HG03097 (cell line): ENCODE results near the gene RNF150.

ENCODE experiments used
- ATAC-seq: cut with Tn5 transposase; IDR thresholded peaks from one replicate; pipeline ENCODE4 v1.9.1; 2021; ENCODE audit not compliant: unreplicated experiment, low FRiP score

Gene RNF150

DNA sequence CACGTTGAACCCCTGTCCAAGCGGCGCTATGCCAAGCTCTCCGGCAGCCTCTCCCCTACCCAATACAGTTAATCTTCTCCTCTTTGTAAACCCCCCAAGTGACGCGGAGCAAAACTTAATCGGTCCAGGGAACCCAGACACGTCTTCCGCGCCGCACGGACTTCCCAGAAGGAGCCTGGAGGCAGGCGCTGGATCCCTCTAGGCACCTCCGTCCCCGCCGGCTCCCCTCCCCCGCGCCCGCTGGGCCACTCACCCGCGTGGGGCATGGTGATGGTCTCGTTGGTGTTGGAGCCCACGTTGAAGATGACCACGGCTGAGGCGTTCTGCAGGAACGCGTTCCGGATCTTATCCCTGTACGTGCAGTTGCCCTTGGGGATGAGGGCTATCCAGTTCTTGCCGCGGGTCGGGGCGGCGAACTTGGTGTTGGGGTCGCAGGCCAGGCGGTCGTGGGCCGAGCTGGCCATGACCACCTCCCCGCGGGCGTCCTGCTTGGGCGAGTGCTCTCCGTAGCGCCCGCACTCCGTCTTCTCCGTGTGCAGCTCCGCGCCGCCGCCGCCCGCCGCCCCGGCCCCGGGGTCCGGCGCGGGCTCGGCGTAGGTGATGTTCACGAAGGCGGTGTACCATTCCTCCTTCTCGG is 1.1 kb downstream of the RNF150 start:
- ATAC-seq = no peak

DNA sequence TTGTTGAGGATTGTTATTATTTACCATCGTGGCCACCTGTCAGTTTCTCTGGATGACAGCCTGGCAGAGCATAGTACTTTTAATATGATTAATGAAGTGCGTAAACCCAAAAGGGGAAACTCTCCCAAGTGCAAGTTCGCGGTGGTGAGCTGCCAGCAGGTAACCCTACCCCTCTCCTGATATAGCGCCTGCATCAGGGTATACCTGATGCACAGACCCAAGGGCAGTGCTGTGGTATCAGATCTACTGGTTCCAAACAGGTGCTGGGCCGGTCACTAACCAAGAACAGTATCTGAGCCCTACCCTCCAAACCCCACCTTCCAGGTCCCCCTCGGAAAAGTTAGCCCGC is 1.6 kb downstream of the RNF150 start:
- no peak for ATAC-seq

DNA sequence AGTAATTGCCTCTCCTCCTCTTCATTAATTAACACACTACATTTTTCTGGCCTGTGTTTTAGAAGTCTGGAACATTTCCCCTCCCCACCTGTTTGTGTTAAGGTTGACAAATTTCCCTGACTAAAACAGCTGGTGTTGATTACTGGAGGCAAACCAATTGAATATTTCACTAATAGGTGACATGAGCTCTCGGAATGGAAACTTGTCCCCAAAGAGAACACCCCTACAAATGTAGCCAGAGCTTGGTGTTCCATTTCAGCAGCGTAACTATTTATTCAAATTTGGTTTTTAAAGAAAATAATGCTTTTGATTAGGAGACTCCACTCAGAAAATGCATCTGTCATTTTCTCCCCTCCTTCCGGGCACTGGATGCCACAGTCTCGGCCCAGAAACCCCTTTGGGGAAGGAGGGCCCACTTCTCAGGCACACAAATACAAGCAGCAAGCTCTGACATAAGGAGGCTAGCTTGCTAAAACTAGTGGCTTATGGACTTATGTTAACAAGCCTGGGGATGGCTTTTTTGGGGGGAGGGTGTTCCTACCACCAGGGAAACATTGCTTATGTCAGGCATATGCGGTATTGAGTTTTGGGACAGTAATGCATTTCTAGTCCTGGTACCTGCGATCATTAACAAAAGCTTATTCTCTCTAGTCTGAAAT is 2.2 kb downstream of the RNF150 start:
- ATAC-seq = no peak

DNA sequence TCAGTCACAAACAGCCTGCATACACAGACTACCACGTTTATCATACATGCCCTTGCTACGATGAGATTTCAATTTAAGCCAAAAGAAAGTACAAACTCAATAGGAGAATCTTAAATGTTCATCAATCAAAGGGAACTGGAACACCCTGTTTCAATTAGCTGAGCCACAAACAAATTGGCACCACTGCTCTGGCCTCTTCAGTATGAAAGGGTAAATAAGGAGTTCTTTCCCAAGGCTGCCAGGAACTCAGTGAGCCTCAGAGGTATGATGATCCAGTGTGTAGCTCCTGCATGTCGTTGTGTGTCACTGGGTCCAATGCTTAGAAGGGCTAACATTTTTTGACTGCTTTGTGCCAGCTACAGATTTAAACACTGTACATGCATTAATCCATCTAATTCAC is 5.4 kb downstream of the RNF150 start:
- no peak for ATAC-seq

DNA sequence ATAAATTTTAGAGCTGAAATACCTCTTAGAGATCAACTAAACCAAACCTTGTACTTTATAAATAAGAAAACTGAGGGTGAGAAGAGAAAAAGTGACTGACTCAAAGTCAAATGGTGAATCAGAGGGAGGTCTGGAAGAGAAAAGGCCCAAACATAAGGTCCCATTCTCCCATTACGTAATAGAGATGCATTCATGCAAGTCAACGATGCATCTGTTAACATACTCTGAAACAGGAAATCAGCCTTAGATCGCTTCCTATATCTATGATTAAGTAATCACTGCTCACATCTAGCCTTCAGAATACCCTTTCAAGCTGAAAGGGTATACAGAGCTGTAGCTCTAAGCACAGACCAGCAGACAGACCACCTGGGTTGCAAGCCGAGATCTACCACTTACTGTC is 6.5 kb downstream of the RNF150 start:
- no peak for ATAC-seq

DNA sequence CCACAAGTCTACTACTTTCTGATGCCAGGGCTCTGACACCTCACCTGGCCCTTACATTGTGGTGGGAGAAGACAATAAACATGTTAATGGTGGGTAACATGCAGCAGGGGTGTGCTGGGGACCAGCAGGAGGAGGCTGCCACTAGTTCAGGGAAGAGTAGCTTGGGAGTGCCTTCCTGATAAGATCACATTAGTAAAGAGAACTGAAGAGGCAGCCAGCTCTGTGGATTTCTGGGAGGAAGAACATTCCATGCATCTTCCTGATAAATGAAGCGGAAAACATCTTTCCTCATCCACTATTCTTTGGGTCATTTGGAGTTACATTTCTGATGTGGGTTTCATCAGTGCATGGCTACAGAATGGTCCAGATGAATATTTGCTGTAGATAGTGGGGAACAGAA is 9.0 kb downstream of the RNF150 start:
- ATAC-seq = no peak

DNA sequence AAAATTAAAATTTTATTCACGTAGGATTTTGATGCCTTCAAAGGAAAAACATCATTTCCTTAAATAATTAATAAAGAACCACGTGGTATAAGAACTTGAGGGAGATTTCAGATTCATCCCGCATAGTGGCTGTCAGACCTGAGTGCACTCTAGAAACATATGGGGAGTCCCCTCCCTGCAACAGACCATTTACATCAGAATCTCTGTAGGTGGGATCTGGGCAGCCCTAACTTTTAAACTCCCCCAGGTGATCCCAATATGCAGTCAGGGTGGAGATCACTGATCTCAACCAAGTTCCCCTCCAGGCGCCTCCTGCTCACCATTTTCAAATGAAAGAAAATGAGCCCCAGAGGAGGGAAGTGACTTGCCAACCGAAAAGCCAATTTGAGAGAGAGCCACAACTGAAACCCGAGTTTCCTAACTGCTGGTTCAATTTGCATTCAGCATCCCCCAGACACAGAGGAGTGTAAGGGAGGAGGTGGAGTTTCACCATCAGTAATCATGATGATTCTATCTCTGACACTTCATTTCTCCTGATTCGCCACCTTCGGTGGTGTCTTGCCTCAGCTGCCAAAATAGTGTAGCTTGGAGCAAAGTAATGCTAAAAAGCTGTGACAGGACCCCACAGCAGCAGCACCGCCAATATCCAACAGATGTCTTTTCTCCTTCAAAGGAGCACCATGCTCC is 11.4 kb downstream of the RNF150 start:
- ATAC-seq = no peak

DNA sequence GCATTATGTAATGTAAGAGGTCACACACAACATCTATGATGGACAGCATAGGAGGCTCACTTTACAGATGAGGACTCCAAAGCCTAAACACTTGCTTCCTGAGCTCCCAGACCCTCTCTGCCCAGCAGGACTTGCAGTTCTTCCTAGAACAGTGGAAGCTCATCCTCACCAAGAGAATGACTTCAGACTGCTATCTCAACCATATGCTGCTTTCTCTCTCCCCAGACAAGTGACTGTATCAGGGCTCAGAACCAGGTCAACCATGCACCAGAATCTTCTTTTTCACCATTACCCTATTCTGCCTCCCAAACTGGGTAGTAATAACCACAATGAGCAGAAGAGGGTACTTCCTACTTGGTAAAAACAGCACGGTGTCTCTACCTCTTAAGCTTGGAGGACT is 12.2 kb downstream of the RNF150 start:
- ATAC-seq = no peak

DNA sequence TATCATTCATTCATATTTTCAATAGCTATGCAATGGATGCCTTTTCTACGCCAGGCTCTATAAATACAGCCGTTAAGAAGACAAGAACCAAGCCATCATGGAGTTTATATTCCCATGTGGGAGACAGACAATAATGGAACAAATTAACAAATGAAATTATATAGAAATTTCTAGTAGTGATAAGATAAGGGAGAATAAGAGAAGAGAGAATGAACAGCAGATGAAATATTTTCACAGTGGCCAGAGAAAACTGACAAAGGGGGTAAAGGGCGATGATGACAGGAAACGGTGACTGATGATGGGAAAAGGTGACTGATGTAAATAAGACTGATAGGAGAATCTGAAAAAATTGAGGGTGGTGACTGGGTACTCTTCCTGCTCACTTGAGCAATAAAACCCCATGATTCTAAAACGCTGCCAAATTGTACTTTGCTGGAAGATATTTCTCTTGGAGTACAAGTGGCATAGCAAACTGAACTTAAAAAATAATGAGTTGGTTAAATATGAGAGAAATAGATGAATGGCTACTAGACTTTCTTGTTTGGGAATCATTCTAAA is 13.2 kb downstream of the RNF150 start:
- no peak for ATAC-seq

DNA sequence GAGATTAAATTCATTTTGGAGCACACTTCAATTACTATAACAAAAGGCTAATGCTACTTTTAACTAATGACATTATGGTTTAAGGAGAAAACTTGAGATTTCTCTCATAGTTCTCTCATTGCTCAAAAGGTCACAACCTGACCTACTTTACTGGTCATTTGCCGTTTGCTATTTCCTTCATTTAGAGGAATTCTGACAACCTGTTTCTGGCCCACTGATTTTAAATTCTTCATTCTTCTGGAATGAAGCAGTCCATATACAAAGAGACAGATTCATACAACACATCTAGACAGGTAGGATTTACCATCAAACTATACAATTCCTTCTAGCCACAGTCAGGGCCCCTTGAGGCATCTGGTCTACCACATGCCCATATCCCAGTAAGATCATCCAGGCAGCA is 14.2 kb downstream of the RNF150 start:
- ATAC-seq = no peak

DNA sequence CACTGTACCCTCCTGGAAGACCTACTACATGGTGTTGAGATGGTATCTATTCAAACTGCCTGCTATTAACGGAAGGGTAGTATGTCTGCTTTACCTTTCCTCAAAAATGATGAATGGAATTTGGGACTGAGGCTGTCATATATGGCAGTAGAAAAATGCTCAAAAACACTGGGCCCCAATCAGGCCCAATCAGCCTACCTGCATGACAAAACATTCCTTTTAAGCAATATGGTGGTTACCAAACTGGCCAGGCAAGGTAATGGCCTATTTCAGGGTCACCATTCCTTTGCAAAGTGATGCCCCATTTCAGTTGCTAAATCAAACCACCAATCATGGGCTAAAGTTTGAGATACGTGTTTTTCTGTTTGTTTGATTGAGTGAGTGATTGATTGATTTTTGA is 14.9 kb downstream of the RNF150 start:
- ATAC-seq = no peak

DNA sequence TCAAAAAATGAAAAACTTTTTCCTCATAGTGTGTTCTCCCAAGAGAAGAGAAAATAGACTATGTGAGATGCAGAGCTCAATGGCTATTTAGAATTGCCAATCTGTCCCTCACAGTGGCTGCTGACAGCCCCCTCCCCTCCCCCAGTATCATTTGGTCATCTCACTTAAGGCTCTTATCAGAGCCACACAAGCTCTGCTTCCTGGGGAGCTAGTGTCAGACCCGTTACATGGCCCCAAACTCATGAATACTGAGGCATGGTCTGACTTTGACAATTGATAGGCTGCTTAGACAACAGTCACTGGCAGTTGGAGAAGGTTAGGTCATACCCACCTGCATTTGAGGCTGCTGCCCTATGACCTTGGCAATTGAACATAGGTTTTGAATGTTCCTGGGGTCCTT is 15.3 kb downstream of the RNF150 start:
- ATAC-seq = no peak

DNA sequence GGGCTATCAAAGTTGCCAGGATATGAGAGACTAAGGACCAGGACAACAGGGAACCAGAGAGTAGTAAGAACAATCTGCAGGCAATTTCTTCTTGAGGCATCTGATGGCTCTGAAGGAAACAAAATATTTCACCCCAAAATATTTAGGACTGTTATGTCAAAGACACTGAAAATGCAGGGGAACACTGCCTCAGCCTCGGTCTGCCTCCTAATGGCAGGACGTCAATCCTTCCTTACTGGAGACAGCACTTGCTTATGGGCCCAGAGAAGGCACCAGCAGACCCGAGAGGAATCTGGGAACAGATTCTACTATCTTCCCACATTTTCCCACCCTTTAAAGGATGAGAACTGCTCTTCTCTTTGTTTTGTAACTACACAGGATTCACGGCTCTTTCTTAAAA is 23.3 kb downstream of the RNF150 start:
- ATAC-seq = no peak

DNA sequence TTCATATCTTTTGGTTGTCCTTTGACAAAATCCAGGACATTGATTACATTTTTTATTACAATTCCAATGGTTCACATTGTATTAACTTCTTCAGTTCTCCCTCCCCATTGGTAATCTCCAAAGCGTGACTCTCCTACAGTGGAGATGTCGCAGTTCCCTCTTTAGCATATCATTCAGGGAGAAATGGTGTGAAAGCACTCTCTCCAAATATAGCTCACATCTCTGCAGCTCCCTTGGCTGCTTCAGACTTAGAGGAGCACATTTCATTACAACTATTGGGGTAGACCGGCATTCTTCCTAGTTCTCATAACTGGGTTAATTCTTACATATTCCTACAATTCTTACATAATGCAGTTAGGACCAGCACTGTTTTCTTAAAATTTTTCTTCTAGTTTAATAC is 25.3 kb downstream of the RNF150 start:
- ATAC-seq = no peak

DNA sequence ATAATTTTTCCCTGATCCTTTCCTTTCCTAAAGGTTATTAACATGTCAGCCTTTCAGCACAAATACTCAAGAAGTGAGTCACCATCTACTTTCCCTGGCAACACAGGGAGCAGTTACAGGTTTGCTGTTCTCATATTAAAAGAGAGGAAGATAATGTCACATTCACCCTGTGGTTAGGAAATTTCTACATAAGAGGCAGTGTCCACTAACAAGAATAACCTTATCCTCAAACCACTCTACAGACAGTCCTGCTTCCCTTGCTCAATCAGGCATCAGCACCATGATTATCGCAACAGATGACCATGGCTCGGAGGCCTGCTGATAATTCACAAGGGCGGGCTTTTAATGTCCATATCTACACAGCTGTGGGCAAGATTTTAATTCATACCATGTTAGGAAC is 30.9 kb downstream of the RNF150 start:
- no peak for ATAC-seq

DNA sequence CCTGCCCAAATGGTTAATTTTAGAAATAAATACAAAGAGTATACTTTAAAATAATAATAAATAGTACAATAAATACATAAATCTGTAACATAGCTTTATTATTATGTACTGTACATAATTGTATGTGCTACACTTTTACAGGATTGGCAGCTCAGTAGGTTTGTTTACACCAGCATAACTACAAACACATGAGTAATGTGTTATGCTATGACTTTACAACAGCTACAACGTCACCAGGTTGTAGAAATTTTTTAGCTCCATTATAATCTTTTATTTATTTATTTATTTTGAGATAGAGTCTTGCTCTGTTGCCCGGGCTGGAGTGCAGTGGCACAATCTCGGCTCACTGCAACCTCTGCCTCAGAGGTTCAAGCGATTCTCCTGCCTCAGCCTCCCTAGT is 31.8 kb downstream of the RNF150 start:
- ATAC-seq = no peak

DNA sequence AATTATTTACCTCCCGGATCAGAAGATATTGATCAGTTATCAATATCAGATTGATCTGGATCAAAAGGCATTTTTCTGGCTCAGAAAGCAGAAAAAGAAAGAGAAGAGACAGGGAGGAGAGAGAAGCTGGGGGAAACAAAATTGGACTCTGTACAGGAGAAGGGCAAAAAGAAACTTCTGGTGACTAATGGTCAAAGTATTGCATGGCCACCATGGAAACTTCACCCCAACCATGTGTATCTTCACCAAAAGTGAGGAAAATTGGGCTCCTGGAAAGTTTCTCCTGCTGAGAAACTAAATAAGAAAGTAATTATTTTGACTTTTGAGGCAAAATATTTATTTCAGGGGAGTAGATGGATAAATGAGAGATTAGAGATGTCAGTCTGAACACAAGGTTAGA is 33.9 kb downstream of the RNF150 start:
- no peak for ATAC-seq

DNA sequence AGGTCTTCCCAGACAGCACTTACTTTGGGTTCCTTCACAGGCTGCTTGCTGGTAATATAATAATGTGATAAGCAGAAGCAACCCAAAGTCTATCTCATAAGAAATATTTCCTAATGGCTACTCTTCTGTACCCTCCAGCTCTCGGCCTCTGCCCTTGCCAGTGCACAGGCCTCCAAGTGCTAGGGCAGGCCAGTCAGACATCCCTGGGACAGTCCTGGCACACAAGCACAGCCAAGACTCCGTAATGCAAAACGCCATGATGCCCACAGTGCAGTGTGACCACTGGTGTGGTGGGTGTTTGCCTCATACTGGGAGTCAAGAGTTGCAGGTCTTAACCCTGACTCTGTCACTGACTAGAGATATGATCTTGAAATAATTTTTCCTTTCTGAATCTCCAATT is 35.1 kb downstream of the RNF150 start:
- no peak for ATAC-seq

DNA sequence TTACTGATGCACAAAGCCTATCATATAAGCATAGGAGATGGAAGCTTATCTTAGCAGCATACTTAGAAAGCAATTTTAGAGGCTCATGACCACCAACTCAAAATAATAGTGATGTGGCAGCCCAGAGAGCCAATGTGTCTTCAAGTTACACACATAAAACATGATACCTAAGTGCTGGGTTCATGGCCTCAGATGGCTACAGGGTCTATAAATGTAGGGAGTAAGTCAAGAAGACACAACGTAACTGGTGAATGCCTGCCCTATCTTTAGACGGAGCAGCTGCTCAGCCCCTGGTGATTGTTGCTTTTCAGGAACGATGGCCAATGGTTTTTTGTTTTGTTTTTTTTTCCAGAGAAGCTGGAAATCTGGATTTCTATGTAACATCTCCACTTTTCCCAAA is 42.8 kb downstream of the RNF150 start:
- no peak for ATAC-seq

DNA sequence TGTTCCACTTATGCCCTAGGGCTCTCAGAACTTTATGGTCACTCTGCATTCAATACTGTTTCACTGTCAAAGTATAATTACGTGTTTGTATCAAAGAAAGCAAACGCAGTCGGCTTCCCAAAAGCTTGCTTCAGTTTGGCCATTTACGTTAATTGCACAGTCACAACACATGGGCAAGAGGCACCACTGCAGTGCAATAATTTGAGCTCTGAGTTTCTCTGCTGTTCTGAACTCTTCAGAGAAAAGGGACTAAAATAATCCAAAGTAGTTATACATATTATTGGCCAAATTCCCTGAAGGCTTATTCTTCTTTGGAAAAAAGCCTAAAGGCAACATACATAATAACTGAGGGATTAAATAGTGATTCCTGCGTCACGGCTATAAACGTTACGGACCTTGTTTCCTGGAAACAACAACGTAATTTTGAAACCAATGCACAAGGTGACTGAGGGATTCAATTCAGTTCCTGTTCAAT is 51.3 kb downstream of the RNF150 start:
- ATAC-seq = no peak

DNA sequence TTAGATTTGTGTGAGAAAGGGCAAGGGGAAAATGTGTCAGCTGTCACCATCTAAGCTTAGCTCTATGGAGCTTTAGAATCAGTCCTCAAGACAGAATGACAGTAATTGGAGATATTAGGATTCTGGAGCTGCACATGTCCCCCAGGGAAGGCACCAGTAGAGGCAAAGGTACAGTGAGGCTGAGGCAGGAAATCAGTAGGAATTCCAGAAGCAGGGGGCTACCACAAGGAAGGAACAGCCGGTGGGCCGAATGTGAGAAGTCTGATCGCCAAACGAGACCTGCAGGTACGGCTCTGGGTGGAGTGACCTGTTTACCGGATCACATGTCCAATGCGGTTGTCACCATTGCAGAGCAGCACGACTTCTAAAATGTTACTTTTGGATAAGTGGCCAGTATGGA is 52.6 kb downstream of the RNF150 start:
- ATAC-seq = no peak

DNA sequence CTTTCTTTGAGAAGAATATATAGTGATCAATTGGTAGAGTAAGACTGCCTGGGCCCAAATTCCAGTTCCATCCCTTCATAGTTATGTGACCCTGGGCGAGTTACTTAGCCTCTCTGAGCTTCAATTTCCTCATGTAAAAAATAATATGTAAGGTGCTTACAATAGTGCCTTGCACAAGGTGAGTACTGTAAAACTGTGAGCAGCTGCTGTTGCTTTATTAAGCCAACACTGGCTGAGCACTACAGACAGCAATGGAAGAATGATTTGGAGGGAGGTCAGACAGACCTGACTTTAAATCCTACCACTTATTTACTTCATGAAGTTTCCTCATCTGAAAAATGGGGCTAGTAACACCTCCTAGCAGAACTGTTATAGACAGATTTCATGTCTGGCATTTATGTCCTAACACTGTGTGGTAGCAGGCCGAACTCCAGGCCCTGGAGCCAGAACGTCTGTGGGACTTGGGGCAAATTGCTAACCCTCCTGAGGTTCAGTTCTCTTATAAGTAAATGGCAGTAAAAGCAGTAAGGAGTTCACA is 53.8 kb downstream of the RNF150 start:
- no peak for ATAC-seq
